Spleen (tissue), 7 donors: ENCODE data around the gene BSN.

Experiments
- POLR2A ChIP-seq, 3 donors: fragments of 450-650 bp; IDR thresholded peaks; one replicate each; pipeline ENCODE4 v1.5.1; 2017; ENCODE audit warnings: antibody characterized with exemption in 3 of 3, mild to moderate bottlenecking in 1 of 3
- TF ChIP-seq, protein P1 (sequence below), 11 experiments: fragments of 200-600 bp in 7 of 11; fragments of 450-650 bp in 4 of 11; sonication (generic) in 4 of 11; IDR thresholded peaks in 8 of 11; conservative IDR thresholded peaks in 3 of 11; 1 replicate in 7 of 11; 2 replicates in 4 of 11; pipeline versions ENCODE4 v1.4.0 to v1.8.0; 2016 to 2021; ENCODE audit warnings: antibody characterized with exemption in 11 of 11, inconsistent platforms in 4 of 11, mild to moderate bottlenecking in 1 of 11
- donor health status: DM: no; HTN: no; CAD: no; lungs with moderate emphysema.
- donor health status: DM: no; HTN: no; CAD: no.
- donor health status: DM: no; HTN: no; CAD: no.

DNA sequence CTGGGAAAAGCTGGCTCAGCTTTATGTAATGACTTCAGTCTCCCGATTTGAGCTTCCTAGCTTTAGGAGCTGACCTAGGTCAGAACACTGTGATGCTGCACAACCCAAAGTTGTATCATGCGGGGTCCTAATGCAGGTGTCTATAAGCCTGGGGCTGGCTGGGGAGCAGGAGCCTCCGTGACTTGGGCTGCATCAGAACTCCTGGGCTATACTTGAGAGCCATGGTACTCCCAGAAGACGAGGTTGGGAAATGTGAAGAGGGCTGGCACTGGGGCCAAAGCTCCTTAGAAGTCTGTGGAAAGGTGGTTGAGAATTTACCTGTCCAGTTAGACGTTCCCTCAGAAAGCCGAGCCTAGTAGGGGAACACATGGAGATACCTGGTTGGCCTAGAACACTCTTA lies 57.0 kb downstream of the BSN start:
- TF ChIP-seq, protein P1, sequence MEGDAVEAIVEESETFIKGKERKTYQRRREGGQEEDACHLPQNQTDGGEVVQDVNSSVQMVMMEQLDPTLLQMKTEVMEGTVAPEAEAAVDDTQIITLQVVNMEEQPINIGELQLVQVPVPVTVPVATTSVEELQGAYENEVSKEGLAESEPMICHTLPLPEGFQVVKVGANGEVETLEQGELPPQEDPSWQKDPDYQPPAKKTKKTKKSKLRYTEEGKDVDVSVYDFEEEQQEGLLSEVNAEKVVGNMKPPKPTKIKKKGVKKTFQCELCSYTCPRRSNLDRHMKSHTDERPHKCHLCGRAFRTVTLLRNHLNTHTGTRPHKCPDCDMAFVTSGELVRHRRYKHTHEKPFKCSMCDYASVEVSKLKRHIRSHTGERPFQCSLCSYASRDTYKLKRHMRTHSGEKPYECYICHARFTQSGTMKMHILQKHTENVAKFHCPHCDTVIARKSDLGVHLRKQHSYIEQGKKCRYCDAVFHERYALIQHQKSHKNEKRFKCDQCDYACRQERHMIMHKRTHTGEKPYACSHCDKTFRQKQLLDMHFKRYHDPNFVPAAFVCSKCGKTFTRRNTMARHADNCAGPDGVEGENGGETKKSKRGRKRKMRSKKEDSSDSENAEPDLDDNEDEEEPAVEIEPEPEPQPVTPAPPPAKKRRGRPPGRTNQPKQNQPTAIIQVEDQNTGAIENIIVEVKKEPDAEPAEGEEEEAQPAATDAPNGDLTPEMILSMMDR (IDR thresholded peaks at IDR 0.05 in 8 of 11, conservative IDR thresholded peaks at IDR 0.05 in 3 of 11) = no peak
- TF ChIP-seq POLR2A (IDR thresholded peaks at IDR 0.05) = no peak
